ENCODE results near the gene CRMP1. TPM values are rescaled to one million over a fixed set of nuclear protein-coding genes. Genes with fewer than 3 reads are reported as not detected.
"Not testable (repeated sequence)": the region's sequence is repeated elsewhere in the genome, so short reads cannot be mapped to it uniquely, and the experiment has no call there.

The CRMP1 gene
- total RNA-seq, 2 donors from 2014 or later = not detected

DNA sequence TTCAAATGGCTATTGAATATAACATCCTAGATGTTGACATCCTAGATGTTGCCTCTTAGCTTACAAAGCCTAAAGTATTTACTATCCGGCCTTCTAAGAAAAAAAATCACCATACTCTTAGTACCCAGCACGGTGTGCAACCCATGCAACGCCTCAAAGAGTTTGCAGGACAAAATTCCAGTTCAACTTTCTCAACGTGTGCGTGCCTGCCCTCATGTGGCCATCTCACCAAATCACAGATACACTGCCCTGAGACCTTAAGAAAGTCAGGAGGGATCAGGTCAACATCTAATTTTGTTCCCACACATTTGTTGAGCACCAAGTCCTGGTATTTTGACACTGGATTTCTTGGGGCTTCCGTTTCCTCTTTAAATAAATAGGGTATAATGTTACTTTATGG lies 68.3 kb downstream of the CRMP1 start:
- H3K27ac Mint-ChIP-seq = no peak overlapping the region
- no peaks in the 10 kb centered on the region for H3K36me3 Mint-ChIP-seq
- DNase-seq (ENCODE audit: low spot score) = no peak
- ATAC-seq = no peak
- H3K9me3 Mint-ChIP-seq = no peaks in the 10 kb centered on the region
- H3K4me3 Mint-ChIP-seq = no peak overlapping the region
- H3K27me3 Mint-ChIP-seq = peaks cover 21 to 24% of the 10 kb centered on the region in 2 donors
- peaks cover 14 to 16% of the 10 kb centered on the region in 2 donors for H3K4me1 Mint-ChIP-seq (ENCODE audit: low read depth in 2 of 2)

DNA sequence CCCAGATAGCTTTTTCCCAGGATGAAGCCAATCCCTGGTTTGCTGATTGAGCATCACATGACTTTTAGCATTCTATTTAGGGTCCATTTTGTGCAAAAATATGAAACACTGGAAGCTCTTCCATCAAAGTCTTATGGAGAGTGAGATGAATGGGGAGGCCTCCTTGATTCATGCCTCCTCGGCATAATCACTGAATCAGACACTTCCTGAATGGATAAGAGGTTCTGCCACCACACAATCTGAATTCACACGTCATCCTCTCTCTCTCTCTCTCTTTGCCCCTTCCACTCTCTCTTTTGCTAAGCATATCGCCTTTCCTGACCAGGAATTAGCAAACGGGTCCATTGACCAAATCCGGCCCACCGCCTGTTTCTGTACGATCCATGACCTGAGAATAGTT lies 68.7 kb downstream of the CRMP1 start:
- Mint-ChIP-seq H3K36me3 (no peaks in the 10 kb centered on the region), H3K9me3 (no peaks in the 10 kb centered on the region), H3K4me3 (no peak overlapping the region), H3K4me1 (ENCODE audit: low read depth in 2 of 2) (peaks cover 14 to 16% of the 10 kb centered on the region in 2 donors), H3K27me3 (peaks cover 21 to 24% of the 10 kb centered on the region in 2 donors), H3K27ac (no peak overlapping the region)
- no peak for ATAC-seq
- DNase-seq (ENCODE audit: low spot score) = no peak

GRCh38 chr4:5823542-5824211 lies 69.2 kb downstream of the CRMP1 start:
- peaks cover 14 to 16% of the 10 kb centered on the region in 2 donors for H3K4me1 Mint-ChIP-seq (ENCODE audit: low read depth in 2 of 2)
- no peak overlapping the region for H3K27ac Mint-ChIP-seq
- no peak overlapping the region for H3K4me3 Mint-ChIP-seq
- no peak for ATAC-seq
- peaks cover 21 to 24% of the 10 kb centered on the region in 2 donors for H3K27me3 Mint-ChIP-seq
- no peaks in the 10 kb centered on the region for H3K9me3 Mint-ChIP-seq
- no peaks in the 10 kb centered on the region for H3K36me3 Mint-ChIP-seq
- DNase-seq (ENCODE audit: low spot score) = no peak

DNA sequence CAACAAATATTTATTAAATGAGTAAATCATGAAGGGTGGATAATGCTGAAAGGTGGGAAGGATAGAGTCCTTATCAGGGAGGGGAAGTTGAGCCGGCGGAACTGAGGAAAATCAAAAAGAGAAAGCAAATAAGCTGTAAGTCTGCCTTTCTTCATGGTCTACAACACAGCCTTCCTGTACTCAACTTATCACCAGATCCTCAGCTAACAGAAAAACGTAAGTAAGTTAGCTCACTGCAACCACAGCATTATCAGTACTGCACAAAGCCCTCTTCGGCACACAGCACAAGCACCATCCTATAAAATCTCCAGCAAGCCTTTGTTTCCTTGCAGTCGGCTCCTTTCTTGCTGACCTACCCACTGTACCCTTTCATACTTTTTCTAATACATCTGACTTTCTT lies 70.3 kb downstream of the CRMP1 start:
- ATAC-seq (no peak), DNase-seq (ENCODE audit: low spot score) (no peak)
- Mint-ChIP-seq H3K27me3 (peaks cover 14 to 17% of the 10 kb centered on the region in 2 donors), H3K27ac (no peak overlapping the region), H3K9me3 (no peaks in the 10 kb centered on the region), H3K4me1 (ENCODE audit: low read depth in 2 of 2) (peaks cover 9 to 15% of the 10 kb centered on the region in 2 donors), H3K4me3 (no peak overlapping the region), H3K36me3 (no peaks in the 10 kb centered on the region)

GRCh38 chr4:5821665-5822358 lies 71.1 kb downstream of the CRMP1 start:
- H3K27me3 Mint-ChIP-seq = peaks cover 9 to 10% of the 10 kb centered on the region in 2 donors
- H3K4me3 Mint-ChIP-seq = no peak overlapping the region
- no peak for DNase-seq (ENCODE audit: low spot score)
- no peaks in the 10 kb centered on the region for H3K36me3 Mint-ChIP-seq
- H3K27ac Mint-ChIP-seq = no peak overlapping the region
- H3K4me1 Mint-ChIP-seq (ENCODE audit: low read depth in 2 of 2) = peaks cover 1 to 7% of the 10 kb centered on the region in 2 donors
- ATAC-seq = no peak
- H3K9me3 Mint-ChIP-seq = no peaks in the 10 kb centered on the region

DNA sequence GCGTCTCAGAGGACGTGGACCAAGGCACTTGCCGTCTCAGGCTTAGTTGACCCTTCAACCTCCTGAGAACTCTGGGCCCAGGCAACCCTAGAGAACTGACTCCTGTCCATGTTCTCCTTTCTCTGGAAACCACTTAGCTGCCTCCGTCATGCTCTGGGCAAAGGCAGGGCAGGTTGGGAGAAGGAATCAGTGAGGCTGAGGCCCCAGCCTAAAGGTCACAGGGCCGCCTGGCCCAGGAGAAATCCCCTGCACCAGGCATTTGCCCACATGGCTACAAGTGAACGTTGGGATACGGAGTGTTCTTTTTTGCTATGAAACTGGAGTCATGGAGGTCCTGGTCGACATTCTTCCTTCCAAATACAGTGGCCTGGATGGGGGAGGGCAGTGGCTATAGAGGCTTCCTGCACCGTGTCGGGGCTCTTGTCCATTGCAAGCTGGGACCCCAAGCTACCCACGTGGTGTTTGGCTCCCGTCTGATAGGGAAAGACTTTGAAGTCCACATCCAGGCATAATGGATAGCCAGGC lies 76.0 kb downstream of the CRMP1 start:
- Mint-ChIP-seq H3K4me3 (no peak overlapping the region), H3K27ac (no peak overlapping the region), H3K9me3 (no peaks in the 10 kb centered on the region), H3K4me1 (ENCODE audit: low read depth in 2 of 2) (no peaks in the 10 kb centered on the region), H3K27me3 (peaks cover 0 to 8% of the 10 kb centered on the region in 2 donors), H3K36me3 (no peaks in the 10 kb centered on the region)
- ATAC-seq = no peak
- DNase-seq (ENCODE audit: low spot score) = no peak

DNA sequence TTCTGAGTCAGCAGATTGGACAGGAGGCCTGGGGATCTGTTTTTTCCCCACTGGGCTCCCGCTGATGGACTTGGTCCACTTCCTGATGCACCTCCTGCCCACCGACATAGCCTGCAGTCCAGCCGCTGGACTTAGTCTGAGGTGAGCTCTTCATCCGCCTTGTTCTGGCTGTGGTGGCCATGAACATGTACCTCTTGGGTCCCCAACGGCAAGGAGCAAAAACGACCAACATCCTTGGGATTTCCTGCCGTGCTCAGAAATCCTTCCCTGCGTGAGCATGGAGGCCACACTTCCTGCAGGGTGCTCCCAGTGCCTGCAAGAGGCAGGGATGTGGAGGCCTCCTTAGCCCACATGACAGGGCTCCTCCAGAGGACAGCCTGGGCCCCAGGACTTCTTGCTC lies 76.8 kb downstream of the CRMP1 start:
- no peaks in the 10 kb centered on the region for H3K36me3 Mint-ChIP-seq
- no peak for DNase-seq (ENCODE audit: low spot score)
- no peaks in the 10 kb centered on the region for H3K9me3 Mint-ChIP-seq
- peaks cover 0 to 8% of the 10 kb centered on the region in 2 donors for H3K27me3 Mint-ChIP-seq
- no peak overlapping the region for H3K4me3 Mint-ChIP-seq
- ATAC-seq = no peak
- no peak overlapping the region for H3K27ac Mint-ChIP-seq
- no peaks in the 10 kb centered on the region for H3K4me1 Mint-ChIP-seq (ENCODE audit: low read depth in 2 of 2)

GRCh38 chr4:5815641-5816040 lies 77.2 kb downstream of the CRMP1 start:
- H3K4me3 Mint-ChIP-seq = no peak overlapping the region
- DNase-seq (ENCODE audit: low spot score) (no peak), ATAC-seq (no peak)
- no peaks in the 10 kb centered on the region for H3K4me1 Mint-ChIP-seq (ENCODE audit: low read depth in 2 of 2)
- H3K9me3 Mint-ChIP-seq = no peaks in the 10 kb centered on the region
- H3K27ac Mint-ChIP-seq = no peak overlapping the region
- H3K36me3 Mint-ChIP-seq = no peaks in the 10 kb centered on the region
- peaks cover 0 to 8% of the 10 kb centered on the region in 2 donors for H3K27me3 Mint-ChIP-seq

DNA sequence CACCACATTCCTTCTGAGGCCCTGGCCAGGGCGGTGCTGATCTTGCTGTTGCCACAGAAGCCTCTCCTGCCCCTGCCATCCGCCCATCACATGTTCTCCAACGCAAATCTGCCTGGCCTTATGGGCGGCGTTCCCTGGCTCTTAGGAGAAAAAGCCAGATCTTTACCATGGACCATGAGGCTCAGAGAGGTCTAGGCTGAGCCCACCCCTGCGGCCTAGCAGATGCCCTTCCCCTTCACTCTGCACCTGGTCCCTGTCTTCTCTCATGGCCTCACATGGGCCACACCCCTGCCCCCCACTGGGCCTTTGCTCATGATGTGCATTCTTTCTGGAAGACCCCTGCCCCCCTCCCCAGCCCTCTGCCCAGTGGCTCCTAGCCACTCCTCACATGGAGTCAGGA lies 78.5 kb downstream of the CRMP1 start:
- Mint-ChIP-seq H3K27ac (no peak overlapping the region), H3K36me3 (no peaks in the 10 kb centered on the region), H3K27me3 (peaks cover 0 to 8% of the 10 kb centered on the region in 2 donors), H3K9me3 (no peaks in the 10 kb centered on the region), H3K4me3 (no peak overlapping the region), H3K4me1 (ENCODE audit: low read depth in 2 of 2) (no peaks in the 10 kb centered on the region)
- ATAC-seq (no peak), DNase-seq (ENCODE audit: low spot score) (no peak)

- no peak overlapping the region for H3K27ac Mint-ChIP-seq
- no peaks in the 10 kb centered on the region for H3K9me3 Mint-ChIP-seq
- H3K27me3 Mint-ChIP-seq = peaks cover 0 to 8% of the 10 kb centered on the region in 2 donors
- H3K36me3 Mint-ChIP-seq = no peaks in the 10 kb centered on the region
- no peaks in the 10 kb centered on the region for H3K4me1 Mint-ChIP-seq (ENCODE audit: low read depth in 2 of 2)
- H3K4me3 Mint-ChIP-seq = no peak overlapping the region
- ATAC-seq (no peak), DNase-seq (ENCODE audit: low spot score) (no peak)
Observed at GRCh38 chr4:5813882-5814255, 79.0 kb downstream of the CRMP1 start.

DNA sequence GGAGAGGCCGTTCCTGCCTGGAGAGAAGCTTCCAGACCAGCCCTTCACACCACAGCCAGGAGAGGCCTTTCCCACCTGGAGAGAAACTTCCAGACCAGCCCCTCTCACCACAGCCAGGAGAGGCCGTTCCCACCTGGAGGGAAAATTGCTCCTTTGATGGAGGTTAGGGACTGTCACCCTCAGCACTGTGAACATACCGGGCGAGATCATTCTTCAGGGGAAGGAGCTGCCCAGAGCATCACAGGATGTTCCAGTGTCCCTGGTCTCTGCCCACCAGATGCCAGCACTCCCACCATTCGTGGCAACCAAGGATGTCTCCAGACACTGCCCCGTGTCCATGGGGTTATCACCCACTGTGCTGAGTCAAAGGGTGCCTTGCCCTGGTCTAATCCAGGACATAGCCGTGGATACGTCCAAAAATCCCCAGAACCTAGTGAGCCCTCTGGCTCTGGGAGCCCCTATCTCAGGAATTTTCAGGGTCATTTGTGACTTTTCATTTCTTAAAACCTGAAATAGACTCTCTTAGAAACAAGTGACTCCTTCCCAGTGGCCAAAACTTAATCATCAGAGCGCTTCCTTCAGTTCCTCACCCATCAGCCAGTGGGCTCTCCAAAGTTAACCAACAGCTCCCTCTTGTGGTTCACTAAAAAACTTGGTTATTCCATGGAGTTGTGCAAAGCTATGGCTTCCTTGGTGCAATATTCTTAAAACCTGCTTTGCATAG lies 80.2 kb downstream of the CRMP1 start:
- H3K36me3 Mint-ChIP-seq = no peaks in the 10 kb centered on the region
- DNase-seq (ENCODE audit: low spot score) (no peak), ATAC-seq (no peak)
- no peaks in the 10 kb centered on the region for H3K9me3 Mint-ChIP-seq
- peaks cover 0 to 8% of the 10 kb centered on the region in 2 donors for H3K27me3 Mint-ChIP-seq
- H3K4me3 Mint-ChIP-seq = no peak overlapping the region
- no peak overlapping the region for H3K27ac Mint-ChIP-seq
- no peaks in the 10 kb centered on the region for H3K4me1 Mint-ChIP-seq (ENCODE audit: low read depth in 2 of 2)

DNA sequence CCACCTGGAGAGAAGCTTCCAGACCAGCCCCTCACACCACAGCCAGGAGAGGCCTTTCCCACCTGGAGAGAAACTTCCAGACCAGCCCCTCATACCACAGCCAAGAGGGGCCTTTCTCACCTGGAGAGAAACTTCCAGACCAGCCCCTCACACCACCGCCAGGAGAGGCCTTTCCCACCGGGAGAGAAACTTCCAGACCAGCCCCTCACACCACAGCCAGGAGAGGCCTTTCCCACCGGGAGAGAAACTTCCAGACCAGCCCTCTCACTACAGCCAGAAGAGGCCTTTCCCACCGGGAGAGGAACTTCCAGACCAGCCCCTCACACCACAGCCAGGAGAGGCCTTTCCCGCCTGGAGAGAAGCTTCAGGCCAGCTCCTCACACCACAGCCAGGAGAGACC lies 80.8 kb downstream of the CRMP1 start:
- ATAC-seq, H3K27ac Mint-ChIP-seq: not testable (repeated sequence)

GRCh38 chr4:5810770-5811430 lies 82.0 kb downstream of the CRMP1 start:
- H3K4me1 Mint-ChIP-seq (ENCODE audit: low read depth in 2 of 2) = no peaks in the 10 kb centered on the region
- H3K27me3 Mint-ChIP-seq = peaks cover 0 to 8% of the 10 kb centered on the region in 2 donors

More for the DNA sequence above, 80.8 kb downstream of the CRMP1 start:
- H3K4me3 Mint-ChIP-seq; H3K27me3 Mint-ChIP-seq; H3K4me1 Mint-ChIP-seq (ENCODE audit: low read depth in 2 of 2); DNase-seq (ENCODE audit: low spot score); H3K36me3 Mint-ChIP-seq; H3K9me3 Mint-ChIP-seq: not testable (repeated sequence)

More at GRCh38 chr4:5810770-5811430, 82.0 kb downstream of the CRMP1 start:
- no peak overlapping the region for H3K27ac Mint-ChIP-seq
- ATAC-seq = no peak
- no peaks in the 10 kb centered on the region for H3K36me3 Mint-ChIP-seq
- H3K9me3 Mint-ChIP-seq = no peaks in the 10 kb centered on the region
- DNase-seq (ENCODE audit: low spot score) = no peak
- no peak overlapping the region for H3K4me3 Mint-ChIP-seq
